DOHH2 (cell line): ENCODE results near the gene TMEM176B.

Experiments
- EZH2phosphoT487 ChIP-seq: fragments of 200-600 bp; sonication (generic); IDR thresholded peaks from 2 replicates; pipeline ENCODE4 v1.6.1; 2017; ENCODE audit warnings: borderline replicate concordance, mild to moderate bottlenecking, antibody characterized with exemption, low read length, moderate library complexity, mixed read lengths
- TF ChIP-seq, protein P1 (sequence below): fragments of 200-600 bp; sonication (generic); IDR thresholded peaks from one replicate; pipeline ENCODE4 v1.5.1; 2014; ENCODE audit warnings: antibody characterized with exemption, mild to moderate bottlenecking, low read depth, low read length; ENCODE audit not compliant: poor library complexity, severe bottlenecking

DNA sequence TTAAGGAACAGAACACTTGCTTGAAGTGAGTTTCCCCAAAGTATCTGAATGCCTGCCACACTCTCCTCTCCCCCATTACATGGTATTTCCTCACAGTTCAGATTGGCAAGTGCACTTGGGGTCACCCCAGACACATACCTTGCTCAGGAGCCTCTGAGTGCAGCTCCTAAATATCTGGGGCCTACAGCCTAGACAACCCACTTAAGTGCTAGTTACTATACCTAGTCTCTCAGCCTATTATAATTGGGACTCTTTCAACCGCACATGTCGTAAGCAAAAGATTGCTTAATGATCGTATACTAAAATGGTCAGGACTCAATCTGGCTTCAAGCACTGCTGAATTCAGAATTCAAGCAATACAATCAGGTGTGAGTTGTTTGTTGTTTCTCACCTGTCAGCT is 19.9 kb downstream of the TMEM176B start:
- TF ChIP-seq, protein P1, sequence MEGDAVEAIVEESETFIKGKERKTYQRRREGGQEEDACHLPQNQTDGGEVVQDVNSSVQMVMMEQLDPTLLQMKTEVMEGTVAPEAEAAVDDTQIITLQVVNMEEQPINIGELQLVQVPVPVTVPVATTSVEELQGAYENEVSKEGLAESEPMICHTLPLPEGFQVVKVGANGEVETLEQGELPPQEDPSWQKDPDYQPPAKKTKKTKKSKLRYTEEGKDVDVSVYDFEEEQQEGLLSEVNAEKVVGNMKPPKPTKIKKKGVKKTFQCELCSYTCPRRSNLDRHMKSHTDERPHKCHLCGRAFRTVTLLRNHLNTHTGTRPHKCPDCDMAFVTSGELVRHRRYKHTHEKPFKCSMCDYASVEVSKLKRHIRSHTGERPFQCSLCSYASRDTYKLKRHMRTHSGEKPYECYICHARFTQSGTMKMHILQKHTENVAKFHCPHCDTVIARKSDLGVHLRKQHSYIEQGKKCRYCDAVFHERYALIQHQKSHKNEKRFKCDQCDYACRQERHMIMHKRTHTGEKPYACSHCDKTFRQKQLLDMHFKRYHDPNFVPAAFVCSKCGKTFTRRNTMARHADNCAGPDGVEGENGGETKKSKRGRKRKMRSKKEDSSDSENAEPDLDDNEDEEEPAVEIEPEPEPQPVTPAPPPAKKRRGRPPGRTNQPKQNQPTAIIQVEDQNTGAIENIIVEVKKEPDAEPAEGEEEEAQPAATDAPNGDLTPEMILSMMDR = no peak
- TF ChIP-seq EZH2phosphoT487 = no peak
